Activated naive CD8-positive, alpha-beta T cell treated with anti-CD3 and anti-CD28 coated beads, Interleukin-2, amount 10 ng/mL, durations not matched to agents 7 days and 5 days (primary cell): ENCODE data around the gene VWA2. TPM values are rescaled to one million over a fixed set of nuclear protein-coding genes. Genes with fewer than 3 reads are reported as not detected.

Source experiments
- ATAC-seq: fragments of 150-1000 bp; cut with Tn5 transposase; one replicate; pipeline ENCODE4 v1.10.0; 2021; ENCODE audit warnings: low read depth, moderate library complexity
- POLR2A ChIA-PET: fragments of 350-600 bp; sonication (Branson Sonifier 250); formaldehyde crosslinking; loops from one replicate; lab custom pipeline; 2021; ENCODE audit warnings: antibody characterized with exemption; lab: Charles Lee
- DNase-seq: peaks from one replicate; pipeline ENCODE4 v3.0.0; 2021
- H3K27ac Mint-ChIP-seq: one replicate; pipeline ENCODE4 v1.8.0; 2022; ENCODE audit warnings: mild to moderate bottlenecking, mixed read lengths
- H3K27me3 Mint-ChIP-seq: one replicate; pipeline ENCODE4 v1.8.0; 2022; ENCODE audit warnings: mild to moderate bottlenecking, moderate library complexity, mixed read lengths
- H3K36me3 Mint-ChIP-seq: one replicate; pipeline ENCODE4 v1.8.0; 2021; ENCODE audit warnings: mild to moderate bottlenecking, mixed read lengths
- H3K4me1 Mint-ChIP-seq: one replicate; pipeline ENCODE4 v1.8.0; 2021; ENCODE audit warnings: mixed read lengths
- H3K4me3 Mint-ChIP-seq: one replicate; pipeline ENCODE4 v1.8.0; 2022; ENCODE audit warnings: mild to moderate bottlenecking, moderate library complexity, mixed read lengths
- H3K9me3 Mint-ChIP-seq: one replicate; pipeline ENCODE4 v1.8.0; 2021; ENCODE audit warnings: mixed read lengths
- total RNA-seq, 2 experiments: library from RNA; stranded (reverse); gene quantifications; one replicate each; pipeline ENCODE4 v1.2.3, GENCODE V29; 2021

Gene VWA2
- total RNA-seq, 2 experiments from 2014 or later, result not detected

DNA sequence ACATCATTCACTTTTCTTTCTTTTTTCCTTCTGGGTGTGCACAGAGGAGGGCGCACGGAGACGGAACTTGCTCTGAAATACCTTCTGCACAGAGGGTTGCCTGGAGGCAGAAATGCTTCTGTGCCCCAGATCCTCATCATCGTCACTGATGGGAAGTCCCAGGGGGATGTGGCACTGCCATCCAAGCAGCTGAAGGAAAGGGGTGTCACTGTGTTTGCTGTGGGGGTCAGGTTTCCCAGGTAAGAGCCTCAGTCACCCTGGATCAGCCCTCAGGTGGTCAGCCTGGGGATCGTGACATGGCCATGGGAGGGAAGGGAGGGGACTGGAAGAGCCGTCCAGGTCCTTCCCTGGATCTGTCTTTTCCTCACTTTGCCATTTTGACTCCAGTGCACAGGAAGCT is 33.6 kb downstream of the VWA2 start:
- no peak for ATAC-seq
- Mint-ChIP-seq H3K36me3 (no peaks in the 10 kb centered on the region), H3K4me1 (no peaks in the 10 kb centered on the region), H3K9me3 (no peaks in the 10 kb centered on the region), H3K27me3 (peaks cover 22% of the 10 kb centered on the region), H3K4me3 (no peak overlapping the region), H3K27ac (no peak overlapping the region)
- POLR2A ChIA-PET, result no interaction called here
- DNase-seq, result no peak

DNA sequence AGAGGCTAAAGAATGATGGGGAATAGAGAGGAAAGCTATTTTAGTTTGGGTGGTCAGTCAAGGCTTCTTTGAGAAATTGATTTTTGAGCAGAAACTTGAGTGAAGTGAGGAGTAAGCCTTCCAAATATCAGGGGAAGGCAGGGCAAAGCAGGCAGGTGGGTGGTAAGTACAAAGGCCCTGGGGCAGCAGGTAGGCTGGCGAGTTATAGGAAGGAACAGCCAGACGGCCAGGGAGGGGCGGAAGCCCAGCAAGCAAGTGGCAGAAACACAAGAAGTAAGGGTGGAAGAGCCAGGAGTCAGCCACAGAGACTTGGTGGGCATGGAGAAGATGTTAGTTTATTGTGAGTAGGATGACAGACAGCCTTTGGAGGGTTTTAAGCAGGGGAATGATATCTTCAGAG is 34.9 kb downstream of the VWA2 start:
- ATAC-seq (no peak), DNase-seq (no peak)
- H3K36me3 Mint-ChIP-seq, result no peaks in the 10 kb centered on the region
- no peaks in the 10 kb centered on the region for H3K4me1 Mint-ChIP-seq
- no peak overlapping the region for H3K27ac Mint-ChIP-seq
- H3K4me3 Mint-ChIP-seq, result no peak overlapping the region
- POLR2A ChIA-PET, result no interaction called here
- H3K27me3 Mint-ChIP-seq, result peaks cover 22% of the 10 kb centered on the region
- no peaks in the 10 kb centered on the region for H3K9me3 Mint-ChIP-seq

DNA sequence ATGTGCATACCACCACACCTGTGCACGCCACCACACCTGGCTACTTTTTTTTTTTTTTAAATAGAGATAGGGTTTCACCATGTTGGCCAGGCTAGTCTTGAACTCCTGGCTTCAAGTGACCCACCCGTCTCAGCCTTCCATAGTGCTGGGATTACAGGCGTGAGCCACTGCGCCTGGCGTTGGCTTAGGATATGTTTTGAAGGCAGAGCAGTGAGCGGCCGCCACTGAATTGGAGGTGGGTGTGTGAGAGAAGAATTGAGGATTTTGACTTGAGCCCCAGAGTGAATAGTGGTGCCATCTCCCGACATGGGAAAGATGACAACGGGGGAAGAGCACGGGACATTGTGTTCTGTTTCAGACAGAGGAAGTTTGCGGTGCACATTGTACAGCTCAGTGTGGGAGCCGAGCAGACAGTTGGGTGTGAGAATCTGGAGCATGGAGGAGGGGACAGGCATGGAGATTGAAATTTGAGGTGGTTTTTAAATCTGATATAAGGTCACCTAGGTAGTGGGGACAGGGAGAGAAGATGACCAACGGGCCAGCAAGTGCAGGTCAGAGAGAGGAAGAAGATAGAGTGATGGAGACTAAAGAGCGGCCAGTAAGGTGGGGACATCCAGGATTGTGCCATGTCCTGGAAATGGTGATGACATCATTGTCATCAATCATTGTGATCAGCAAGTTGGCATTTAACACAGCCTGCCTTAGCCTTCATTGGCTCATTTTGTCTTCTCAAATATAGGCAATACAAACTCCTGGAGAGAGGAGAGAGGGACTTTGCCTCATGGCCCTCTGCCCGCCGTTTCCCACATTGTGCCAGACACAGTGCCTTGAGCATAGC is 35.8 kb downstream of the VWA2 start:
- POLR2A ChIA-PET, result no interaction called here
- H3K9me3 Mint-ChIP-seq, result no peaks in the 10 kb centered on the region
- H3K36me3 Mint-ChIP-seq, result no peaks in the 10 kb centered on the region
- H3K27me3 Mint-ChIP-seq, result peaks cover 22% of the 10 kb centered on the region
- H3K4me3 Mint-ChIP-seq, result no peak overlapping the region
- no peak overlapping the region for H3K27ac Mint-ChIP-seq
- no peak for ATAC-seq
- H3K4me1 Mint-ChIP-seq, result no peaks in the 10 kb centered on the region
- no peak for DNase-seq

DNA sequence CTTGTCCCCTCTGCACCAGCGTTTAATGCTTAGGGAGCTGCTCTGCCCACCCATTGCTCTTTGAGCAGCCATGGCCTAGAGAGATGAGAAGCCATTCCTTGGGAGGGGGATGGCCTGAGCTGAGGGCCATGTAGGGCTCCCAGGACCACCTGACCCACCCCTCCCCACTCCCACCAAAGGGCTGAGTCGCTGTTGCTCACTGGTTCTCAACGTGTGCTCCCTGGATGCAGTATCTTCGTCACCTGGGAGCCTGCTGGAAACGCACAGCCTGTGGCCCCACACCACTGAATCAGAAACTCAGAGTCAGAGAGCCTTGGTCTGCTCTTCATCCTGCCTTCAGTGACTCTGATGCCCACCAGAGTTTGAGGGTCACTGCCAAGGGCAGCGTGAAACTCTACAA is 37.0 kb downstream of the VWA2 start:
- Mint-ChIP-seq H3K36me3 (no peaks in the 10 kb centered on the region), H3K9me3 (no peaks in the 10 kb centered on the region), H3K4me1 (no peaks in the 10 kb centered on the region), H3K27ac (no peak overlapping the region), H3K27me3 (peaks cover 18% of the 10 kb centered on the region), H3K4me3 (no peak overlapping the region)
- POLR2A ChIA-PET, result no interaction called here
- ATAC-seq, result no peak
- no peak for DNase-seq

DNA sequence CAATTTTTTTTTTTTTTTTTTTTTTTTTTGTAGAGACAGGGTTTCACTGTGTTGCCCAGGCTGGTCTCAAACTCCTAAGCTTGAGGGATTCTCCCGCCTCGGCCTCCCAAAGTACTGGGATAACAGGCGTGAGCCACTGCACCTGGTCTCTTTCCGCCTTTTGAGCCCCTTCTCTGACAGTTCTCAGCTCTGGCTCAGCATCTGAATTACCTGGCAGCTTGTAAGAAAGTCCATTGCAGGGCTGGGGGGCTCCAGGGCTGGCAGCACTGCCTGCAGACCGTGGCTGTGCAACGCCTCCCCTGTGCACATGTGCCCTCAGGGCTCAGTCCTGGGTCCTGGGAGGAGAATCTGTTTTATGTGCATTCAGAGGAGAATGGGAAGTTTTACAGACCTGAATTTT is 37.6 kb downstream of the VWA2 start:
- ATAC-seq (no peak), DNase-seq (no peak)
- H3K27ac Mint-ChIP-seq, result no peak overlapping the region
- no peaks in the 10 kb centered on the region for H3K9me3 Mint-ChIP-seq
- no peaks in the 10 kb centered on the region for H3K36me3 Mint-ChIP-seq
- POLR2A ChIA-PET, result no interaction called here
- H3K4me1 Mint-ChIP-seq, result no peaks in the 10 kb centered on the region
- H3K4me3 Mint-ChIP-seq, result no peak overlapping the region
- H3K27me3 Mint-ChIP-seq, result peaks cover 15% of the 10 kb centered on the region

DNA sequence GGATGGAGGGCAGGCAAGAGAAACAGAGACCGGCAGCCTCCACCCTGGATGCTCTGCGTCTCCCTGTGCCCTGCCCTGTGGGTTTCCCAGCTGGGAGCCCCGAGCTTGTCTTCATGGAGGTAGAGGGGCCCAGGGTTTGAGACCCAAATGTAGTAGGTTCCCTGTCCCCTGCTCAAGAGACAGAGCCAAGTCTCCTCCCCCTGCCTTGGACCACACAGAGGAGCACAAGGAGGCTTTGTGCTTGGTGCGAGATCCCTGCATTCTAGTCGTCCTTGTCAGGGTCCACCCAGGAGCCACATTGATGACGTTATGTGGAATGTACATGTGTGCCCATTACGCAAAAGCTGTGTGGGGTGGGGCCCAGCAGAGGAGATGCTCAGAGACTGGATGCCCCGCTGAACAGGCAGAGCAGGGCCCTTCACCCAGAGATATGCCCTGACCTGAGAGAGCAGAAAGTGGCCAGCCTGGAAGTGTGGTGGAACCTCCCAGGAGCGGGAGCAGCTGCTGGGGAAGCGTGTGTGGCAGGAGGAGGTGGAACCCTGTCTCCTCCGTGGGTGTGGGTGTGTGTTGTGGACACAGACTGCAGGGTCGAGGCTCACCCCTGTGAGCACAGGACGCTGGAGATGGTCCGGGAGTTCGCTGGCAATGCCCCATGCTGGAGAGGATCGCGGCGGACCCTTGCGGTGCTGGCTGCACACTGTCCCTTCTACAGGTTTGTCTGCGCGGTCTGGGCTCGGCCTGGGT is 39.3 kb downstream of the VWA2 start:
- Mint-ChIP-seq H3K9me3 (no peaks in the 10 kb centered on the region), H3K4me1 (no peaks in the 10 kb centered on the region), H3K4me3 (no peak overlapping the region), H3K36me3 (no peaks in the 10 kb centered on the region), H3K27me3 (peaks cover 5% of the 10 kb centered on the region), H3K27ac (no peak overlapping the region)
- DNase-seq (no peak), ATAC-seq (no peak)
- POLR2A ChIA-PET, result no interaction called here

DNA sequence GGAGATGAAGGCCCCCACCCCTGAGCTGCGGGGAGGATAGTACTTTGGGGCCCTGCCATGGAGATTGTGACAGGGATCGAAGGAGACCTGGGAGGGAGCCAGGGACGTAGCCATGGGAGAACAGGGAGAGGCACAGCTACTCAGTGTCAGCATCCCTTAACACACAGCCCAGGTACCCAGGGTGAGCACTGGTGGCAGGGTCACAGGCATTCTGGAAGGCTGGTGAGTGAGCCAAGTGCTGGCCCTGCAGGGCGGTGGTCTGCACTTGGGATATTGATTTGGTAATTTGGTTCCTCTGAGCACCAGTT is 39.8 kb downstream of the VWA2 start:
- no peaks in the 10 kb centered on the region for H3K9me3 Mint-ChIP-seq
- ATAC-seq (no peak), DNase-seq (no peak)
- no peak overlapping the region for H3K27ac Mint-ChIP-seq
- H3K36me3 Mint-ChIP-seq, result no peaks in the 10 kb centered on the region
- no peak overlapping the region for H3K4me3 Mint-ChIP-seq
- H3K4me1 Mint-ChIP-seq, result no peaks in the 10 kb centered on the region
- POLR2A ChIA-PET, result no interaction called here
- H3K27me3 Mint-ChIP-seq, result peaks cover 3% of the 10 kb centered on the region

DNA sequence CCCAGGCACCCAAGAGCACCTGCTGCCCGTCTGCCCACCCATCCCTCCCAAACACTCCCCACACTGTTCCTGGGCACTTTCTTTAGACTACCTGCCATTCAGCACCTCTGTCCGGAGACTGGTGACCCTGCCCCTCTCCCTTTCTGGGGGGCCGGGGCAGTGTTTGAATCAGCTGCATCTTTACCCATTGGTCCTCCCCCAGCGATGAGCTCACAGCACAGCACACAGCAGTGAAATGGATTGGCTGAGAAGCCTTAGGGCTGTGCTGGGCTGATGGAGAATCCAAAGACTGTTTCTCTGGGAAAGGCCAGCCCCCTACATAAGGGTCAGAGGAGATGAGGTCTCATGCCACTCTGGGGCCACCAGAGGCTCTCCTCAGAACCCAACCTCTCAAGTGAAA is 40.2 kb downstream of the VWA2 start:
- no peak for ATAC-seq
- no peaks in the 10 kb centered on the region for H3K4me1 Mint-ChIP-seq
- POLR2A ChIA-PET, result no interaction called here
- H3K4me3 Mint-ChIP-seq, result no peak overlapping the region
- H3K27me3 Mint-ChIP-seq, result no peaks in the 10 kb centered on the region
- no peak overlapping the region for H3K27ac Mint-ChIP-seq
- no peaks in the 10 kb centered on the region for H3K9me3 Mint-ChIP-seq
- no peak for DNase-seq
- no peaks in the 10 kb centered on the region for H3K36me3 Mint-ChIP-seq

DNA sequence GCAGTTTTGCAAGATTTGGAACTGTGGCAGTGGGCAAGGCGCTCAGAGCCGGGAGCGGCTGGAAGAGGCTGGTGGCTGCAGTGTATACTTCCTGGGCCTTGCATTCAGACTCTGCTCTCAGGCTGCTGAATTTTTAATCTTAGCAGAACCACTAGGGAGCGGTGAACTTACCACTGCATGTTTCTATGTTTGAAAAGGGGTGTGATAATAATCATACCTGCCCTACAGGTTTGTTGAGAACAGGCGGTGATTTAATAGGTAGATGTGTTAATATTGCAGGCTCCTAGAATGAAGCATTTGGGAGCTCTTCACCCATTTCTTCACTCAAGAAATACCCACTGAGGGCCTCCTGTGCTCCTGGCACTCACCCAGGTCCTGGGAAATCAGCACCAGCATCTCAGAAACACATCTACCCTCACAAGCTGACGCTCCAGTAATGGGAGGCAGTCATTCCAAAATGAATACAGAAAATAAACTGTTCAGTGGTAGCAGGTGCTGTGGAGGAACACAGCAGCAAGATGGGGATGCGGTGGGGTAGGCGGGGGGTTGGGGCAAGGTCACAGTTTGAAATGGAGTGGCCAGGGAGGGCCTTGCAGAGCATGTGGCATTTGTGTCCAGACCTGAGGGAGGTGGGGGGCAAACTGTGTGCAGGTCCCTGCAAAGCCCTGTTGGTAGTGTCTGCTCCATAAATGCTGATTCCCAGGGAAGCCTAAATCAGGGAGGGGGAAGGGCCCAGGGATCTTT is 41.0 kb downstream of the VWA2 start:
- POLR2A ChIA-PET, result no interaction called here
- no peaks in the 10 kb centered on the region for H3K36me3 Mint-ChIP-seq

DNA sequence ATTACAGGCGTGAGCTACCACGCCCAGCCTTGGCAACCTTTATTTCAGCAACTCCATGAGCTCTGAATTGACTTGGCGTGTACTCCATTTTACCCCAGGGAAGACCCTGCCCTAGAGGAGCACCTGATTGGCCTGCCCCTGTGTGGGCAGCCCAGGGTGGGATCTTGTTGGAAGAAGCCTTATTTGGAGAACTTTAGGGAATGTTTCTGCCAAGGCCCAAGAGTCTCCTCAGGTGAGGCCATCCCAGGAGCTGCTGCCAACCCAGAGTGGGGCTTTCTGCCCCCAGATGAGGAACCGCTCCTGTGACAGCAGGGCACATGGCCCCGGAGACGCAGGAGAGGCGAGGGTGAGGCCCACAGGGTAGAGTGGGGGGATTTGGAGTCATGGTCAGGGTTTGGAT is 42.0 kb downstream of the VWA2 start:
- POLR2A ChIA-PET, result no interaction called here
- no peak overlapping the region for H3K27ac Mint-ChIP-seq

More for the DNA sequence above, 41.0 kb downstream of the VWA2 start:
- Mint-ChIP-seq H3K4me1 (no peaks in the 10 kb centered on the region), H3K27me3 (no peaks in the 10 kb centered on the region), H3K4me3 (no peak overlapping the region), H3K9me3 (no peaks in the 10 kb centered on the region), H3K27ac (no peak overlapping the region)
- ATAC-seq (no peak), DNase-seq (no peak)

DNA sequence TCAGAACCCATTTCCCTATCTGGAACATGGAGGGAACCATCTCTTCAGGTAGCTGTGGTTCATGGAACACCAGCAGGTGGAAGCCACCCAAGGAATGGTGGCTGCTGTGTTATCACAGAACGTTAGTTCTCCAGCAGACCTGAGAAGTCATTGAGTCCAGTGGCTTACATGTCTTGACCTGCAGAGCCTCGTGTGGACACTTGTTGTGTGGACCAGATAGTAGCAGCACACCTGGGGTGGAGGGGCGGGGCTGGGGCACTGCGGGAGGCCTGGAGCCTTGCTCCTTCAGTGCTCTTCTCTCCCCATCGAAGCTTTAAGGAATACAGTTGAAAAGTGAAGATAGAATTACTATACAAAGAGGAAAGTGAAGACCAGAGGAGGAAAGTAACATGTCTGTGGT is 42.4 kb downstream of the VWA2 start:
- POLR2A ChIA-PET, result no interaction called here
- DNase-seq (no peak), ATAC-seq (no peak)
- Mint-ChIP-seq H3K36me3 (no peaks in the 10 kb centered on the region), H3K9me3 (no peaks in the 10 kb centered on the region), H3K4me3 (no peak overlapping the region), H3K27ac (no peak overlapping the region), H3K4me1 (no peaks in the 10 kb centered on the region), H3K27me3 (no peaks in the 10 kb centered on the region)

More for the DNA sequence above, 42.0 kb downstream of the VWA2 start:
- H3K36me3 Mint-ChIP-seq, result no peaks in the 10 kb centered on the region
- DNase-seq, result no peak
- no peaks in the 10 kb centered on the region for H3K9me3 Mint-ChIP-seq
- H3K27me3 Mint-ChIP-seq, result no peaks in the 10 kb centered on the region
- H3K4me1 Mint-ChIP-seq, result no peaks in the 10 kb centered on the region
- ATAC-seq, result no peak
- no peak overlapping the region for H3K4me3 Mint-ChIP-seq

DNA sequence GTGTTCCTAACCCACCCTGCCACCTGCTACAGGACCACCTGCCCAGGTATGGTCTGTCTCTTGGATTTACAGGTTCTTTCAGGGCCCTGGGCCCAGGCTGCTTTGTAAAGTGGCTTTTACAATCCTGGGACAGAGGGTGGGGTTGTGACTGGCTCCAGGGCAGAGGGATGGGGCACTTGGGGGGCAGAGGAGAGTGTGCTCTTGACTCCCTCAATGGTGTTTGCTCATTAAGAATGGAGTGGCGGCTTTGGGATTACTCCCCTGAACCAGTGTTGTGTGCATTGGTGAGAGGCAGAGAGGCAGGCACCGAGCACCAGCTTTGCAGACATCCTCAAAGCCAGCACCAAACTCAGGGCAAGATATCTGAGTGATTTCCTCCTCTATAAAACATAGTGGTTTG is 43.5 kb downstream of the VWA2 start:
- H3K27me3 Mint-ChIP-seq, result no peaks in the 10 kb centered on the region
- POLR2A ChIA-PET, result no interaction called here
- H3K27ac Mint-ChIP-seq, result no peak overlapping the region
- H3K9me3 Mint-ChIP-seq, result no peaks in the 10 kb centered on the region
- DNase-seq (no peak), ATAC-seq (no peak)
- H3K4me1 Mint-ChIP-seq, result no peaks in the 10 kb centered on the region
- H3K4me3 Mint-ChIP-seq, result no peak overlapping the region
- no peaks in the 10 kb centered on the region for H3K36me3 Mint-ChIP-seq

DNA sequence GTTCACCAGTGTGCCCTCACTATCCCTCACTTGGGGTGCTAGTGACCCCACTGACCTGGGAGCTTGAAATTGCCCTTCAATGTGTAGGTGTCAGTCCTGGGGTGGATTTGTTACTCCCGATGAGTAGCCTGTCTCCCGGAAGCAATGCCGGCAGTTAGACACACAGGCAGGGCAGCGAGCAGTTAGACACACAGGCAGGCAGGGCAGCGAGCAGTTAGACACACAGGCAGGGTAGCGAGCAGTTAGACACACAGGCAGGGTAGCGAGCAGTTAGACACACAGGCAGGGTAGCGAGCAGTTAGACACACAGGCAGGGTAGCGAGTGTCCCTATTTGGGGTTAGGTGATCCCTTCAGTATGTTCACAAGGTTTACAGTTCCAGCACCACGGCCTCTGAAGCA is 44.0 kb downstream of the VWA2 start:
- no peak for ATAC-seq
- H3K9me3 Mint-ChIP-seq, result no peaks in the 10 kb centered on the region
- no peaks in the 10 kb centered on the region for H3K36me3 Mint-ChIP-seq
- POLR2A ChIA-PET, result no interaction called here
- H3K27ac Mint-ChIP-seq, result no peak overlapping the region
- H3K4me3 Mint-ChIP-seq, result no peak overlapping the region
- no peak for DNase-seq
- H3K4me1 Mint-ChIP-seq, result peaks cover under 1% of the 10 kb centered on the region
- no peaks in the 10 kb centered on the region for H3K27me3 Mint-ChIP-seq
